Measurements from ENCODE around the gene TENM3.

TENM3 gene

DNA sequence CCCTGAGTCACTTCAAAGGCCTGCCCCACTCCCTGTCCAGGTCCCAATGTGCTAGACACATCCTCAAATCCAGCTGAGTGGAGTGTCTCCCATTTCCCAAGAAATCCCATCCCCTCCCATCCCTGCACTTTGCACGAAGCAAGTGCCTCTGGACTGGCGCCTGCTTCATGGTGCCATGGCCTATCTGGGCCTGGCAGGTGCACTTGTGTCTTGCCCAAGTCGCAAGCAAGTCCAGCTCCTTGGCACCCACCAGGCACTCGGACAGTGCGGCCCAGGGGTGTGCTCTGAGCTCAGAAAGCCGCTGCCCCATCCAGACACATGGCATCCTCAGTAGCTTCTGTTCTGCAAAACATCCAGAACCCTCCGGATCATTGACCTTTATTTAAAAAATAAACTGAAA lies 576.5 kb downstream of the TENM3 start:
- TF ChIP-seq, protein P1, sequence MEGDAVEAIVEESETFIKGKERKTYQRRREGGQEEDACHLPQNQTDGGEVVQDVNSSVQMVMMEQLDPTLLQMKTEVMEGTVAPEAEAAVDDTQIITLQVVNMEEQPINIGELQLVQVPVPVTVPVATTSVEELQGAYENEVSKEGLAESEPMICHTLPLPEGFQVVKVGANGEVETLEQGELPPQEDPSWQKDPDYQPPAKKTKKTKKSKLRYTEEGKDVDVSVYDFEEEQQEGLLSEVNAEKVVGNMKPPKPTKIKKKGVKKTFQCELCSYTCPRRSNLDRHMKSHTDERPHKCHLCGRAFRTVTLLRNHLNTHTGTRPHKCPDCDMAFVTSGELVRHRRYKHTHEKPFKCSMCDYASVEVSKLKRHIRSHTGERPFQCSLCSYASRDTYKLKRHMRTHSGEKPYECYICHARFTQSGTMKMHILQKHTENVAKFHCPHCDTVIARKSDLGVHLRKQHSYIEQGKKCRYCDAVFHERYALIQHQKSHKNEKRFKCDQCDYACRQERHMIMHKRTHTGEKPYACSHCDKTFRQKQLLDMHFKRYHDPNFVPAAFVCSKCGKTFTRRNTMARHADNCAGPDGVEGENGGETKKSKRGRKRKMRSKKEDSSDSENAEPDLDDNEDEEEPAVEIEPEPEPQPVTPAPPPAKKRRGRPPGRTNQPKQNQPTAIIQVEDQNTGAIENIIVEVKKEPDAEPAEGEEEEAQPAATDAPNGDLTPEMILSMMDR (IDR thresholded peaks at IDR 0.05; ENCODE audit: low read depth, low read length): no peak
- H3K4me3 ChIP-seq (ENCODE audit: low read depth, low read length): no peak overlapping the region

DNA sequence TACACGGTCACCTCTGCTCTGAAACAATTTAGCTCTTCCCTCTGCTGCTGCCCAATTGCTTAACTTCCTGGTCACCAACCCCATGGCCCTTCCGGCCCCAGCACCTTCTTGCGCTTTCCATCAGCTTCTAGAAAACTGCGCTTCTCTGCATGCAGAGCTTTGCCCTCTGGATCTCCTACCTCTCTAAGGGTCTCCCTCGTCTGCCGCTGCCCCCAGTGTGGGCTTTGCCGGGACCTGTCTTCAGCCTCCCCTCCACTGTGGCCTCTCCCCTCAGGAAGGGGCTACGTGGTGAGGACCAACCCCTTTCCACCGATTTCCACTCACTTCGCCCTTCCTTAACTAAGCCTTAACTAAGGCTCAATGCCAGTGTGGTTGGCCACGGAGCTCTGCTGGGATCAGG lies 579.4 kb downstream of the TENM3 start:
- TF ChIP-seq, protein P1 (IDR thresholded peaks at IDR 0.05; ENCODE audit: low read depth, low read length): no peak
- H3K4me3 ChIP-seq (ENCODE audit: low read depth, low read length): no peak overlapping the region

DNA sequence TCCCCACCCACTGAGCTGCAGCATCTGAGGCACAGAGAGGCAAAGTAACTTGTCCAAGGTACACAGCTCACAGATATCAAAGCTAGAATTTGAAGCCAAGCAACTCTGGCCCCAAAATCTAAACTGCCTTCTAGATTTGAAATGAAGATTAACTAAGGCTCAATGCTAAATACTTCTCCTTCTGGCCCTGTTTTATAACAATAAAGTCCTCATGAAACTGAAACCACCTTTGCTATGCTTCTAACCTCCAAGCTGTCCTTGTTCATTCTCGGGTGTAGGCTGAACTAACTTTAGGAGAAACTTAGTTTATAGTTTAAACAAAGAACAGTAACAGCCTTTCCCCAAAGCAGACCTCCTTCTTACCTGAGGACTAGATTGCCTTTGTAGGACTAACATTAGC lies 580.4 kb downstream of the TENM3 start:
- TF ChIP-seq, protein P1 (IDR thresholded peaks at IDR 0.05; ENCODE audit: low read depth, low read length): no peak

GRCh38 chr4:182825003-182825402 lies 581.8 kb downstream of the TENM3 start:
- TF ChIP-seq, protein P1 (IDR thresholded peaks at IDR 0.05; ENCODE audit: low read depth, low read length): no peak
- H3K4me3 ChIP-seq (ENCODE audit: low read depth, low read length): no peak overlapping the region

More for the DNA sequence above, 580.4 kb downstream of the TENM3 start:
- no peak overlapping the region for H3K4me3 ChIP-seq (ENCODE audit: low read depth, low read length)

GRCh38 chr4:182825786-182826185 lies 582.6 kb downstream of the TENM3 start:
- no peak overlapping the region for H3K4me3 ChIP-seq (ENCODE audit: low read depth, low read length)
- TF ChIP-seq, protein P1 (IDR thresholded peaks at IDR 0.05; ENCODE audit: low read depth, low read length): no peak

GRCh38 chr4:182826391-182826790 lies 583.2 kb downstream of the TENM3 start:
- TF ChIP-seq, protein P1 (IDR thresholded peaks at IDR 0.05; ENCODE audit: low read depth, low read length): no peak
- H3K4me3 ChIP-seq (ENCODE audit: low read depth, low read length): no peak overlapping the region

DNA sequence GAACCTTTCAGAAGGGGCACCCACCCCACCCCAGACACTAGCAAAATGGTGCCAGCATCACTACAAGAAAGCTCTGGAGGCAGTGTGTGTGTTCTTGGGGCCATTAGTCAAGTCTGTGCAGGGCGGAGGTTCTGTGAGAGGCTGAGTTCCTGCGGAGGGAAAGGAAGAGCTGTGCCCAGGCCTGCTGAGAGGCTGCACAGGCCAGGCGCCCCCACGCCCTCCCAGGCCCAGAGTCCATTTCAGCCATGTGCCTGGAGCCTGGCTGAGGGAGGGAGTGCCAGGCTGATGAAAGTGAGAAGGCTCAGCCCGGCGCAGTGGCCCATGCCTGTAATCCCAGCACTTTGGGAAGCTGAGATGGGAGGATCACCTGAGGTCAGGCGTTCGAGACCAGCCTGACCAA lies 584.0 kb downstream of the TENM3 start:
- no peak overlapping the region for H3K4me3 ChIP-seq (ENCODE audit: low read depth, low read length)
- TF ChIP-seq, protein P1 (IDR thresholded peaks at IDR 0.05; ENCODE audit: low read depth, low read length): no peak
